Subcutaneous abdominal adipose tissue (tissue), 5 donors: ENCODE data around the gene RPS6KA5.

Source experiments
- H3K27ac ChIP-seq: one replicate; pipeline ENCODE4 v1.7.0; 2013; ENCODE audit warnings: low read depth, mild to moderate bottlenecking, inconsistent platforms, low read length, moderate library complexity
- H3K27me3 ChIP-seq, 5 donors: one replicate each; pipeline ENCODE4 v1.7.0; 2013; ENCODE audit warnings: low read length in 5 of 5, inconsistent platforms in 1 of 5; ENCODE audit not compliant: control insufficient read depth in 5 of 5, insufficient read depth in 4 of 5
- H3K36me3 ChIP-seq, 5 donors: one replicate each; pipeline ENCODE4 v1.7.0; 2013; ENCODE audit warnings: low read length in 5 of 5; ENCODE audit not compliant: control insufficient read depth in 5 of 5, insufficient read depth in 5 of 5
- H3K4me1 ChIP-seq, 5 donors: one replicate each; pipeline ENCODE4 v1.7.0; 2013; ENCODE audit warnings: low read length in 5 of 5, mild to moderate bottlenecking in 3 of 5, moderate library complexity in 1 of 5; ENCODE audit not compliant: control insufficient read depth in 5 of 5, insufficient read depth in 5 of 5
- H3K4me3 ChIP-seq, 5 donors: one replicate each; pipeline ENCODE4 v1.7.0; 2013; ENCODE audit warnings: low read length in 5 of 5, low read depth in 1 of 5
- H3K9ac ChIP-seq, 5 donors: one replicate each; pipeline ENCODE4 v1.7.0; 2013; ENCODE audit warnings: low read length in 5 of 5, mild to moderate bottlenecking in 4 of 5, moderate library complexity in 3 of 5
- H3K9me3 ChIP-seq, 5 donors: one replicate each; pipeline ENCODE4 v1.7.0; 2013; ENCODE audit warnings: low read length in 5 of 5; ENCODE audit not compliant: control insufficient read depth in 5 of 5
- donor health status: healthy.
- donor health status: healthy.
- donor health status: healthy.
- donor health status: healthy.
- donor health status: healthy.

Gene RPS6KA5

GRCh38 chr14:90979515-90979914 is 80.9 kb downstream of the RPS6KA5 start:
- no peak overlapping the region for H3K9ac ChIP-seq
- peaks cover 0 to 9% (median 5%) of the 10 kb centered on the region in 5 donors for H3K36me3 ChIP-seq
- no peaks in the 10 kb centered on the region for H3K9me3 ChIP-seq
- H3K27ac ChIP-seq: no peak overlapping the region
- H3K4me1 ChIP-seq: no peaks in the 10 kb centered on the region
- no peak overlapping the region for H3K4me3 ChIP-seq
- no peaks in the 10 kb centered on the region for H3K27me3 ChIP-seq

- Histone ChIP-seq H3K27me3 (no peaks in the 10 kb centered on the region), H3K36me3 (peaks cover 0 to 9% (median 5%) of the 10 kb centered on the region in 5 donors), H3K9ac (no peak overlapping the region), H3K4me3 (no peak overlapping the region), H3K4me1 (no peaks in the 10 kb centered on the region), H3K9me3 (no peaks in the 10 kb centered on the region), H3K27ac (no peak overlapping the region)
Observed at GRCh38 chr14:90976101-90976500, 84.3 kb downstream of the RPS6KA5 start.

GRCh38 chr14:90971687-90972086 is 88.8 kb downstream of the RPS6KA5 start:
- H3K27ac ChIP-seq: no peak overlapping the region
- H3K36me3 ChIP-seq: peaks cover 0 to 2% (median 0%) of the 10 kb centered on the region in 5 donors
- no peak overlapping the region for H3K4me3 ChIP-seq
- H3K27me3 ChIP-seq: no peaks in the 10 kb centered on the region
- H3K4me1 ChIP-seq: peaks cover 0 to 3% (median 0%) of the 10 kb centered on the region in 5 donors
- peaks cover 0 to 7% (median 5%) of the 10 kb centered on the region in 5 donors for H3K9me3 ChIP-seq
- no peak overlapping the region for H3K9ac ChIP-seq

GRCh38 chr14:90970167-90970600 is 90.3 kb downstream of the RPS6KA5 start:
- H3K27me3 ChIP-seq: no peaks in the 10 kb centered on the region
- no peak overlapping the region for H3K9ac ChIP-seq
- peaks cover 0 to 7% (median 5%) of the 10 kb centered on the region in 5 donors for H3K9me3 ChIP-seq
- no peaks in the 10 kb centered on the region for H3K36me3 ChIP-seq
- H3K27ac ChIP-seq: no peak overlapping the region
- H3K4me1 ChIP-seq: peaks cover 0 to 3% (median 0%) of the 10 kb centered on the region in 5 donors
- H3K4me3 ChIP-seq: no peak overlapping the region

GRCh38 chr14:90969531-90970166 is 90.8 kb downstream of the RPS6KA5 start:
- Histone ChIP-seq H3K27me3 (no peaks in the 10 kb centered on the region), H3K27ac (no peak overlapping the region), H3K36me3 (no peaks in the 10 kb centered on the region), H3K4me1 (peaks cover 0 to 3% (median 0%) of the 10 kb centered on the region in 5 donors), H3K9ac (no peak overlapping the region), H3K4me3 (no peak overlapping the region), H3K9me3 (peaks cover 0 to 7% (median 5%) of the 10 kb centered on the region in 5 donors)

- Histone ChIP-seq H3K9ac (no peak overlapping the region), H3K4me3 (no peak overlapping the region), H3K27ac (no peak overlapping the region), H3K27me3 (no peaks in the 10 kb centered on the region), H3K9me3 (peaks cover 0 to 7% (median 5%) of the 10 kb centered on the region in 5 donors), H3K36me3 (no peaks in the 10 kb centered on the region), H3K4me1 (peaks cover 0 to 3% (median 0%) of the 10 kb centered on the region in 5 donors)
Observed at GRCh38 chr14:90968025-90968424, 92.4 kb downstream of the RPS6KA5 start.

- Histone ChIP-seq H3K36me3 (no peaks in the 10 kb centered on the region), H3K4me1 (peaks cover 0 to 3% (median 0%) of the 10 kb centered on the region in 5 donors), H3K9me3 (peaks cover 0 to 7% (median 5%) of the 10 kb centered on the region in 5 donors), H3K27me3 (no peaks in the 10 kb centered on the region), H3K4me3 (no peak overlapping the region), H3K9ac (no peak overlapping the region), H3K27ac (no peak overlapping the region)
Observed at GRCh38 chr14:90966493-90966892, 93.9 kb downstream of the RPS6KA5 start.

GRCh38 chr14:90965765-90966164 is 94.7 kb downstream of the RPS6KA5 start:
- Histone ChIP-seq H3K9me3 (peaks cover 0 to 7% (median 5%) of the 10 kb centered on the region in 5 donors), H3K4me3 (no peak overlapping the region), H3K9ac (no peak overlapping the region), H3K27ac (no peak overlapping the region), H3K4me1 (peaks cover 0 to 3% (median 0%) of the 10 kb centered on the region in 5 donors), H3K27me3 (no peaks in the 10 kb centered on the region), H3K36me3 (no peaks in the 10 kb centered on the region)

- H3K27ac ChIP-seq: no peak overlapping the region
- H3K9me3 ChIP-seq: peaks cover 0 to 6% (median 5%) of the 10 kb centered on the region in 5 donors
- no peaks in the 10 kb centered on the region for H3K27me3 ChIP-seq
- H3K9ac ChIP-seq: no peak overlapping the region
- no peak overlapping the region for H3K4me3 ChIP-seq
- no peaks in the 10 kb centered on the region for H3K36me3 ChIP-seq
- no peaks in the 10 kb centered on the region for H3K4me1 ChIP-seq
Observed at GRCh38 chr14:90963343-90963742, 97.1 kb downstream of the RPS6KA5 start.

- no peak overlapping the region for H3K4me3 ChIP-seq
- H3K4me1 ChIP-seq: no peaks in the 10 kb centered on the region
- no peaks in the 10 kb centered on the region for H3K27me3 ChIP-seq
- peaks cover 0 to under 1% (median 0%) of the 10 kb centered on the region in 5 donors for H3K9me3 ChIP-seq
- H3K9ac ChIP-seq: no peak overlapping the region
- H3K27ac ChIP-seq: no peak overlapping the region
- H3K36me3 ChIP-seq: no peaks in the 10 kb centered on the region
Observed at GRCh38 chr14:90962505-90963109, 97.8 kb downstream of the RPS6KA5 start.
